ENCODE results near the gene GPR39. TPM values are rescaled to one million over a fixed set of nuclear protein-coding genes. Genes with fewer than 3 reads are reported as not detected.
"Not testable (repeated sequence)": the region's sequence is repeated elsewhere in the genome, so short reads cannot be mapped to it uniquely, and the experiment has no call there.

The GPR39 gene
- total RNA-seq, 1 experiment from 2014 or later, result 0.50 TPM

DNA sequence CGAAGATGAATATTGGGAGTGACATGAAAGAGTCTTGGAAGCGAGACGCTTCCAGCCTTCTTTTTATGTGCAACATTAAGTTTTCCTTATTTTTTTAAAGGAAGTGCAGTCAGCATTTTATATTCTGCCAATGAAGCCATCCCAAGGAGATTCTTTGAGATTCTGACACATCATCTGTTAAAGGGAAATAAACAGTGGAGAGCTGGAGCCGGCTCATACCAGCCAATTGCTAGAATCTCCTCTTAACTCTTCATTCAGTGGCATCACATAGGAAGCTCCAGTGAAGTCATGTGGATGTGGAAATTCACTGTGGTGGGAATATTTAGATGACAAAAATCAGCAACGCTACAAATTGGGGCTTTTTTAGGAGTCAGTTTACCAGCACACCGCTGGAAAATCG lies 23.7 kb upstream of the GPR39 start:
- H3K27me3 ChIP-seq (ENCODE audit: insufficient read depth, low read length), result no peaks in the 10 kb centered on the region
- H2BK12ac ChIP-seq (ENCODE audit: insufficient read length, low read depth, low read length), result no peak overlapping the region
- no peak overlapping the region for H3K27ac ChIP-seq (ENCODE audit: insufficient read length, low read depth, low read length)
- H3K4me2 ChIP-seq (ENCODE audit: insufficient read depth, insufficient read length, low read length), result no peak overlapping the region
- no peak overlapping the region for H3K23ac ChIP-seq (ENCODE audit: insufficient read length, low read depth, low read length)
- no peak overlapping the region for H4K91ac ChIP-seq (ENCODE audit: insufficient read length, low read depth, low read length)
- no peak for TF ChIP-seq CTCF (conservative IDR thresholded peaks at IDR 0.05)
- peaks cover 3% of the 10 kb centered on the region; the same call in 1 of the 2 replicates for H3K4me1 ChIP-seq (ENCODE audit: insufficient read depth, low read length)
- no peak overlapping the region for H2AK5ac ChIP-seq (ENCODE audit: insufficient read length, low read length)
- Mint-ChIP-seq H3K27ac (no peak overlapping the region), H3K36me3 (ENCODE audit: insufficient read depth in 1 of 3, low read depth in 3 of 3) (no peaks in the 10 kb centered on the region; a peak in 2 of 7 replicates), H3K9me3 (no peaks in the 10 kb centered on the region; a peak in 4 of 5 replicates), H3K4me3 (no peak overlapping the region), H3K27me3 (ENCODE audit: low read depth) (no peaks in the 10 kb centered on the region; the same call in 1 of the 2 replicates), H3K4me1 (peaks cover 20 to 22% of the 10 kb centered on the region in 2 experiments)
- no peak overlapping the region for H4K5ac ChIP-seq (ENCODE audit: insufficient read length, low read depth, low read length)
- H2BK120ac ChIP-seq (ENCODE audit: low read depth, low read length, poor library complexity, severe bottlenecking), result no peak overlapping the region
- H3K18ac ChIP-seq (ENCODE audit: insufficient read length, low read depth, low read length), result no peak overlapping the region
- H4K20me1 ChIP-seq (ENCODE audit: control insufficient read depth, insufficient read depth, insufficient read length), result no peaks in the 10 kb centered on the region
- no peaks in the 10 kb centered on the region for H3K79me2 ChIP-seq (ENCODE audit: insufficient read depth, low read length)
- no peak overlapping the region for H3K4ac ChIP-seq (ENCODE audit: low read depth, low read length)
- H3K56ac ChIP-seq (ENCODE audit: insufficient read length, low read depth, low read length), result no peak overlapping the region
- H2BK15ac ChIP-seq (ENCODE audit: low read depth, low read length), result no peak overlapping the region
- no peak overlapping the region for H2BK20ac ChIP-seq (ENCODE audit: low read depth, low read length, poor library complexity, severe bottlenecking)
- H3K9ac ChIP-seq (ENCODE audit: extremely low read depth, insufficient read length, low read length), result no peak overlapping the region
- DNase-seq, result no peak
- no peak overlapping the region for H4K8ac ChIP-seq (replicated peaks; ENCODE audit: insufficient read length, low read depth, low read length)
- no peaks in the 10 kb centered on the region for H3K23me2 ChIP-seq (ENCODE audit: insufficient read length, low read depth, low read length, poor library complexity, severe bottlenecking)
- no CpG with 5 or more reads among the region's 7 CpGs for WGBS (ENCODE audit: extremely low coverage, insufficient read length, low lambda C conversion rate)
- H3K14ac ChIP-seq (ENCODE audit: insufficient read depth, low read length), result no peak overlapping the region
- H3K9me3 ChIP-seq (ENCODE audit: control insufficient read depth, low read depth, low read length), result no peaks in the 10 kb centered on the region
- H2AFZ ChIP-seq (ENCODE audit: low read length), result no peak overlapping the region
- H3T11ph ChIP-seq (ENCODE audit: low read length), result no peak overlapping the region
- no peaks in the 10 kb centered on the region for H3K79me1 ChIP-seq (ENCODE audit: insufficient read depth, low read depth, low read length, poor library complexity, severe bottlenecking)
- no peak overlapping the region for H2BK5ac ChIP-seq (ENCODE audit: insufficient read length, low read length)

- H2AK5ac ChIP-seq (ENCODE audit: insufficient read length, low read length); H3K36me3 Mint-ChIP-seq (ENCODE audit: insufficient read depth in 1 of 3, low read depth in 3 of 3); H3K4ac ChIP-seq (ENCODE audit: low read depth, low read length); H3K79me1 ChIP-seq (ENCODE audit: insufficient read depth, low read depth, low read length, poor library complexity, severe bottlenecking); H2AFZ ChIP-seq (ENCODE audit: low read length); H3K23me2 ChIP-seq (ENCODE audit: insufficient read length, low read depth, low read length, poor library complexity, severe bottlenecking); H3K79me2 ChIP-seq (ENCODE audit: insufficient read depth, low read length); H3K4me3 Mint-ChIP-seq; H2BK15ac ChIP-seq (ENCODE audit: low read depth, low read length); H3K14ac ChIP-seq (ENCODE audit: insufficient read depth, low read length); H3K9me3 Mint-ChIP-seq; H3K4me2 ChIP-seq (ENCODE audit: insufficient read depth, insufficient read length, low read length); H4K20me1 ChIP-seq (ENCODE audit: control insufficient read depth, insufficient read depth, insufficient read length); H3K9ac ChIP-seq (ENCODE audit: extremely low read depth, insufficient read length, low read length); H4K8ac ChIP-seq (replicated peaks; ENCODE audit: insufficient read length, low read depth, low read length); H2BK5ac ChIP-seq (ENCODE audit: insufficient read length, low read length); H2BK12ac ChIP-seq (ENCODE audit: insufficient read length, low read depth, low read length); H3K27ac Mint-ChIP-seq; H2BK120ac ChIP-seq (ENCODE audit: low read depth, low read length, poor library complexity, severe bottlenecking); H4K5ac ChIP-seq (ENCODE audit: insufficient read length, low read depth, low read length); H3K4me1 ChIP-seq (ENCODE audit: insufficient read depth, low read length); H3K23ac ChIP-seq (ENCODE audit: insufficient read length, low read depth, low read length); H2BK20ac ChIP-seq (ENCODE audit: low read depth, low read length, poor library complexity, severe bottlenecking); H3K27me3 ChIP-seq (ENCODE audit: insufficient read depth, low read length); H4K91ac ChIP-seq (ENCODE audit: insufficient read length, low read depth, low read length); H3K56ac ChIP-seq (ENCODE audit: insufficient read length, low read depth, low read length); H3K9me3 ChIP-seq (ENCODE audit: control insufficient read depth, low read depth, low read length); H3T11ph ChIP-seq (ENCODE audit: low read length); DNase-seq; H3K27me3 Mint-ChIP-seq (ENCODE audit: low read depth); H3K27ac ChIP-seq (ENCODE audit: insufficient read length, low read depth, low read length); H3K18ac ChIP-seq (ENCODE audit: insufficient read length, low read depth, low read length): not testable (repeated sequence)
- WGBS (ENCODE audit: extremely low coverage, insufficient read length, low lambda C conversion rate), result no CpG with 5 or more reads among the region's 3 CpGs
- peaks cover 15% of the 10 kb centered on the region in 2 experiments for H3K4me1 Mint-ChIP-seq
These were observed 19.6 kb upstream of the GPR39 start for GRCh38 chr2:132397042-132397441.

Data from H9 (cell line).